Adrenal gland (tissue), 5 donors: ENCODE data around the gene MORN1.

Source experiments
- CTCF ChIP-seq, 6 experiments: fragments of 450-650 bp in 4 of 6; fragments of 200-600 bp in 2 of 6; sonication (generic) in 1 of 6; IDR thresholded peaks; 1 replicate in 5 of 6; 2 replicates in 1 of 6; pipeline versions ENCODE4 v1.5.1 to v1.8.0; 2016 to 2021; ENCODE audit warnings: antibody characterized with exemption in 6 of 6, mild to moderate bottlenecking in 2 of 6, moderate library complexity in 1 of 6
- POLR2A ChIP-seq, 2 donors: fragments of 450-650 bp; IDR thresholded peaks; one replicate each; pipeline ENCODE4 v1.6.1; 2017; ENCODE audit warnings: antibody characterized with exemption in 2 of 2, mild to moderate bottlenecking in 2 of 2, moderate library complexity in 1 of 2
- donor health status: DM: no; HTN: no; CAD: no.

DNA sequence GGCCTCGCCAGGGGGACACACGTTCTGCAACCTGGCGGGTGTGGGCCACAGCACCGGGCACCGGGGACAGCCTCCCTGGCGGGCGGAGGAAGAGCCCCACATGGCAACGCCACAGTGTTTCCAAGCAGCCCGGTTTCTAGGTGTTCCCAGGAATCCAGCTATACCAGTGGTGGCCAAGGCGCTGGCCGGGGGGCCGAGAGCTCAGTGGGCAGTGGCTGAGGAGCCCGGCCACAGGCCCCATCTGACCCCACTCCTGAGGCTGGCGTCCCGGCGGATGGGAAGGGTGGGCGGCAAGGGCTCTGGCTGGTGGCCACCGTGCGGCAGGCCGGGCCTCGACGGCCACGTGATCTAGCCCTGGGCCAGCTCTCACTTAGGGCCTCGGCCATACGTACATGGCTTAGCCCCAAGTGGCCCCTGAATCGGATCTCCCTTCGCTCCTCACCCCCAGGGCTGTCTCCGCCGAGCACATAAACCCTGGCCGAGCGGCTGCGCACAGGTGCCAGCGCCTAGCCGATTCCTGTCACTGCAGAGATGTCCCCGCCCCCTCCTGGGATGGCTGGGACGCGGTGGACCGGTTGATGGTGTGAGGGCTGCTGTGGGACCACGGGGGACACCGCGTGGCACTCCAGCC, 68.7 kb downstream of the MORN1 start:
- TF ChIP-seq POLR2A (IDR thresholded peaks at IDR 0.05) (no peak), CTCF (IDR thresholded peaks at IDR 0.05) (no peak)
